Lung (tissue), 12 donors: Measurements from ENCODE around the gene TMEM185A. TPM values are rescaled to one million over a fixed set of nuclear protein-coding genes. Genes with fewer than 3 reads are reported as not detected.
"Not testable (repeated sequence)": the region's sequence is repeated elsewhere in the genome, so short reads cannot be mapped to it uniquely, and the experiment has no call there.

Experiments used
- ATAC-seq: fragments of 200-7000 bp; cut with Tn5 transposase; one replicate; pipeline ENCODE4 v1.9.1; 2020; ENCODE audit warnings: moderate number of reproducible peaks; ENCODE audit not compliant: insufficient read depth, low FRiP score
- DNase-seq, 3 donors: peaks; one replicate each; pipeline ENCODE4 v3.0.0-alpha.2; 2013 to 2017
- H3K27ac ChIP-seq, 2 donors: one replicate each; pipeline ENCODE4 v1.5.1; 2013; ENCODE audit warnings: mild to moderate bottlenecking in 2 of 2, moderate library complexity in 2 of 2, control low read depth in 1 of 2, inconsistent platforms in 1 of 2, low read depth in 1 of 2, low read length in 1 of 2
- H3K27me3 ChIP-seq, 3 donors: one replicate each; pipeline ENCODE4 v1.5.1; 2013; ENCODE audit warnings: low read length in 2 of 3; ENCODE audit not compliant: control insufficient read depth in 3 of 3, insufficient read depth in 3 of 3
- H3K36me3 ChIP-seq, 4 donors: one replicate each; pipeline ENCODE4 v1.5.1; 2013; ENCODE audit warnings: low read length in 4 of 4, mild to moderate bottlenecking in 1 of 4, moderate library complexity in 1 of 4; ENCODE audit not compliant: control insufficient read depth in 4 of 4, insufficient read depth in 4 of 4
- H3K4me1 ChIP-seq, 5 donors: one replicate each; pipeline ENCODE4 v1.5.1; 2013; ENCODE audit warnings: low read length in 5 of 5, mild to moderate bottlenecking in 2 of 5, moderate library complexity in 1 of 5; ENCODE audit not compliant: control insufficient read depth in 5 of 5, insufficient read depth in 5 of 5
- H3K4me3 ChIP-seq: one replicate; pipeline ENCODE4 v1.5.1; 2013; ENCODE audit warnings: mild to moderate bottlenecking, control low read depth, moderate library complexity
- H3K9ac ChIP-seq, 2 donors: one replicate each; pipeline ENCODE4 v1.5.1; 2013; ENCODE audit warnings: low read length in 2 of 2, control low read depth in 1 of 2; ENCODE audit not compliant: insufficient read depth in 1 of 2
- H3K9me3 ChIP-seq, 4 donors: one replicate each; pipeline ENCODE4 v1.5.1; 2013; ENCODE audit warnings: low read length in 3 of 4, mild to moderate bottlenecking in 1 of 4, moderate library complexity in 1 of 4; ENCODE audit not compliant: control insufficient read depth in 4 of 4, insufficient read depth in 3 of 4
- CTCF ChIP-seq: IDR thresholded peaks from 2 replicates; pipeline ENCODE4 v1.5.1; 2012; ENCODE audit warnings: mild to moderate bottlenecking; ENCODE audit errors: control extremely low read depth, extremely low read depth
- WGBS, 2 donors: extraction: QIAGEN DNeasy Blood & Tissue Kit; methylation state at CpG; one replicate each; pipeline ENCODE4 v1.1.7; 2013; 5-methylcytosine and 5-hydroxymethylcytosine counted together
- polyA plus RNA-seq, 2 donors: library from polyadenylated mRNA; stranded (reverse); fragments of 200-250 nt; gene quantifications; one replicate each; pipeline ENCODE4 v1.2.1, GENCODE V29; 2013
- total RNA-seq, 2 donors: library from RNA; depleted of rRNA in 1 of 2; stranded (reverse); fragments of >200 nt in 1 of 2; gene quantifications; one replicate each; pipeline ENCODE4 v1.2.1, GENCODE V29; 2014 to 2021
- donor health status: control.
- donor health status: control.
- donor health status: Bipolar disorder and iron deficiency.
- donor health status: healthy.
- donor health status: DM: yes; HTN: yes; CAD: no.

Gene TMEM185A
- total and polyA plus RNA-seq, 4 donors: 8.7 to 23.8 (median 13.9) TPM

- 57% methylated on average over 1 of the region's 5 CpGs; no CpG with 5 or more reads in 1 of the 2 donors for WGBS, 2 donors
- not testable (repeated sequence) for H3K36me3 ChIP-seq, ATAC-seq, H3K4me1 ChIP-seq, H3K27ac ChIP-seq, H3K4me3 ChIP-seq, H3K27me3 ChIP-seq, H3K9me3 ChIP-seq, DNase-seq, H3K9ac ChIP-seq
These were observed 24.8 kb upstream of the TMEM185A start for GRCh38 chrX:149656260-149656884.

GRCh38 chrX:149652232-149652981, 20.8 kb upstream of the TMEM185A start:
- 76 to 94% methylated on average over 12 to 16 of the region's 16 CpGs for WGBS, 2 donors

DNA sequence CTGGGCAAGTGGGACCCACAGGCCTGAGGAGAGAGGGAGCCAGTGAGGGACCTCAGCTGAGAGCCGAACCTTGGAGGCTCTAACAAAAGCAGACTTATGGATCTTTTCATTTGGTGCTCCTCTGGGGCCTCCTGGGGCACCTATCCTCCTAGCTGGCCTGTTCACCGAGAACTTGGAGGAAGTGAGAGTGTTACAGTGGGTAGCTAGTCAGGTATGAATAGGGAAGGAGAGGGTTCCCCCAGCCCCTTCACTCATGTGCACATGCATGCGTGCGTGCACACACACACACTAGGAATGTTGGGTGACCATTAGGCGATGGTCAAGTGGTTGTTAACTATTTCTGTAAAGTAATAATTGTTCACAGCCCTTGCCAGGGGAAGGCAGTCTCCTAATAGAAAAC, 18.6 kb upstream of the TMEM185A start:
- no peaks in the 10 kb centered on the region for H3K4me1 ChIP-seq
- 82 to 93% methylated on average over 5 of the region's 5 CpGs for WGBS, 2 donors
- no peak overlapping the region for H3K9ac ChIP-seq
- TF ChIP-seq CTCF: no peak
- H3K4me3 ChIP-seq: no peak overlapping the region
- no peaks in the 10 kb centered on the region for H3K36me3 ChIP-seq
- H3K27ac ChIP-seq: no peak overlapping the region
- H3K9me3 ChIP-seq: peaks cover 0 to 2% (median 0%) of the 10 kb centered on the region in 4 donors
- H3K27me3 ChIP-seq: peaks cover 0 to 8% (median 0%) of the 10 kb centered on the region in 3 donors
- ATAC-seq (no peak), DNase-seq (no peak)

More at GRCh38 chrX:149652232-149652981, 20.8 kb upstream of the TMEM185A start:
- Histone ChIP-seq H3K27me3 (peaks cover 0 to 3% (median 0%) of the 10 kb centered on the region in 3 donors), H3K36me3 (no peaks in the 10 kb centered on the region), H3K9me3 (peaks cover 0 to 2% (median 0%) of the 10 kb centered on the region in 4 donors), H3K4me1 (no peaks in the 10 kb centered on the region), H3K9ac (no peak overlapping the region), H3K4me3 (no peak overlapping the region), H3K27ac (no peak overlapping the region)
- no peak for ATAC-seq
- no peak for TF ChIP-seq CTCF
- DNase-seq: no peak

DNA sequence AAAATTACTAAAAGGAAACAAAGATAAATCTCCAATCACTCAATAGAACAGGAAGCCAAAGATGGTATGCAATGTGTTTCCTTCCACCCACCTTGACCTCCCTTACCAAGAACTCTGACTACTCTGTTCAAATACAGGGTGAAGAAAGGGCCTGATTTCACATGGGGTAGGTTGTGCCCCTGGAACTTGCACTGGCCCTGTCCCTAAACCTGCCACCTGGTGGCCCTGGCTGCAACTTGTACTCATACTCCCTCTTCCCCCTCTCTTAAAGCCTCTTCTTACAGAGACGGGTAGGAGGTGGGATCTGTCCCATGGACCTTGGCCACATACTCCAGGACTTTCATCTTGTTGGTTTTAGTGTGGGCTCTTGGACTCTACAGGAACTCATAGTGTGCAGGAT, 17.3 kb upstream of the TMEM185A start:
- no peak for ATAC-seq
- no peaks in the 10 kb centered on the region for H3K36me3 ChIP-seq

More for the DNA sequence above, 17.3 kb upstream of the TMEM185A start:
- Histone ChIP-seq H3K9me3 (peaks cover 0 to 2% (median 0%) of the 10 kb centered on the region in 4 donors), H3K9ac (no peak overlapping the region), H3K4me1 (no peaks in the 10 kb centered on the region), H3K4me3 (no peak overlapping the region), H3K27me3 (peaks cover 0 to 8% (median 0%) of the 10 kb centered on the region in 3 donors), H3K27ac (no peak overlapping the region)
- WGBS, 2 donors: 67 to 83% methylated on average over 1 of the region's 1 CpG
- DNase-seq: no peak
- TF ChIP-seq CTCF: no peak
